ENCODE results near the gene EPAS1. TPM values are rescaled to one million over a fixed set of nuclear protein-coding genes. Genes with fewer than 3 reads are reported as not detected.

The EPAS1 gene
- total RNA-seq, 6 donors from 2014 or later: 440 to 1,878 (median 1,131) TPM

- no peak for DNase-seq
- H3K36me3 ChIP-seq: no peaks in the 10 kb centered on the region
Observed at GRCh38 chr2:46413631-46414030, 116.4 kb downstream of the EPAS1 start.

GRCh38 chr2:46414701-46415100 is 117.5 kb downstream of the EPAS1 start:
- ATAC-seq (ENCODE audit: low FRiP score in 2 of 2): no peak
- no peak for TF ChIP-seq POLR2AphosphoS5 (IDR thresholded peaks at IDR 0.05)
- no peak for TF ChIP-seq POLR2A (IDR thresholded peaks at IDR 0.05)
- TF ChIP-seq EP300 (IDR thresholded peaks at IDR 0.05): no peak
- no peak for TF ChIP-seq CTCF (IDR thresholded peaks at IDR 0.05)
- 87 to 89% methylated on average over 1 of the region's 1 CpG for WGBS, 2 donors

More at GRCh38 chr2:46413631-46414030, 116.4 kb downstream of the EPAS1 start:
- Histone ChIP-seq H3K4me1 (peaks cover 2 to 17% (median 7%) of the 10 kb centered on the region in 4 donors), H3K9me3 (peaks cover 0 to 9% (median 0%) of the 10 kb centered on the region in 4 donors), H3K27ac (no peak overlapping the region), H3K4me3 (no peak overlapping the region), H3K27me3 (no peaks in the 10 kb centered on the region)
- TF ChIP-seq POLR2A (IDR thresholded peaks at IDR 0.05): no peak
- TF ChIP-seq POLR2AphosphoS5 (IDR thresholded peaks at IDR 0.05): no peak
- TF ChIP-seq CTCF (IDR thresholded peaks at IDR 0.05): no peak
- TF ChIP-seq EP300 (IDR thresholded peaks at IDR 0.05): no peak
- no peak for ATAC-seq (ENCODE audit: low FRiP score in 2 of 2)

GRCh38 chr2:46416280-46416679 is 119.1 kb downstream of the EPAS1 start:
- H3K4me3 ChIP-seq: no peak overlapping the region
- no peak for ATAC-seq (ENCODE audit: low FRiP score in 2 of 2)
- no peaks in the 10 kb centered on the region for H3K36me3 ChIP-seq
- no peak overlapping the region for H3K27ac ChIP-seq
- DNase-seq: no peak
- no peaks in the 10 kb centered on the region for H3K4me1 ChIP-seq
- H3K27me3 ChIP-seq: no peaks in the 10 kb centered on the region
- TF ChIP-seq EP300 (IDR thresholded peaks at IDR 0.05) (no peak), CTCF (IDR thresholded peaks at IDR 0.05) (no peak), POLR2A (IDR thresholded peaks at IDR 0.05) (no peak), POLR2AphosphoS5 (IDR thresholded peaks at IDR 0.05) (no peak)
- peaks cover 0 to 9% (median 0%) of the 10 kb centered on the region in 4 donors for H3K9me3 ChIP-seq

More at GRCh38 chr2:46414701-46415100, 117.5 kb downstream of the EPAS1 start:
- peaks cover 0 to 10% (median 2%) of the 10 kb centered on the region in 4 donors for H3K4me1 ChIP-seq
- H3K27me3 ChIP-seq: no peaks in the 10 kb centered on the region
- DNase-seq: no peak
- no peak overlapping the region for H3K27ac ChIP-seq
- H3K36me3 ChIP-seq: no peaks in the 10 kb centered on the region
- no peak overlapping the region for H3K4me3 ChIP-seq
- peaks cover 0 to 9% (median 0%) of the 10 kb centered on the region in 4 donors for H3K9me3 ChIP-seq

GRCh38 chr2:46416739-46417403 is 119.7 kb downstream of the EPAS1 start:
- WGBS, 2 donors: 86 to 87% methylated on average over 4 of the region's 4 CpGs
- TF ChIP-seq POLR2AphosphoS5 (IDR thresholded peaks at IDR 0.05) (no peak), CTCF (IDR thresholded peaks at IDR 0.05) (no peak), POLR2A (IDR thresholded peaks at IDR 0.05) (no peak), EP300 (IDR thresholded peaks at IDR 0.05) (no peak)
- H3K27ac ChIP-seq: no peak overlapping the region
- no peak overlapping the region for H3K4me3 ChIP-seq
- peaks cover 0 to 9% (median 0%) of the 10 kb centered on the region in 4 donors for H3K9me3 ChIP-seq
- no peaks in the 10 kb centered on the region for H3K4me1 ChIP-seq
- DNase-seq (no peak), ATAC-seq (ENCODE audit: low FRiP score in 2 of 2) (no peak)
- no peaks in the 10 kb centered on the region for H3K36me3 ChIP-seq
- H3K27me3 ChIP-seq: no peaks in the 10 kb centered on the region

GRCh38 chr2:46420945-46421344 is 123.7 kb downstream of the EPAS1 start:
- no peak for TF ChIP-seq POLR2A (IDR thresholded peaks at IDR 0.05)
- TF ChIP-seq EP300 (IDR thresholded peaks at IDR 0.05): no peak
- TF ChIP-seq CTCF (IDR thresholded peaks at IDR 0.05): no peak
- no peak for TF ChIP-seq POLR2AphosphoS5 (IDR thresholded peaks at IDR 0.05)
- Histone ChIP-seq H3K27me3 (no peaks in the 10 kb centered on the region), H3K9me3 (peaks cover 0 to 9% (median 0%) of the 10 kb centered on the region in 4 donors), H3K36me3 (no peaks in the 10 kb centered on the region), H3K27ac (no peak overlapping the region), H3K4me1 (no peaks in the 10 kb centered on the region), H3K4me3 (no peak overlapping the region)
- WGBS, 2 donors: 96 to 99% methylated on average over 2 of the region's 2 CpGs
- no peak for ATAC-seq (ENCODE audit: low FRiP score in 2 of 2)
- no peak for DNase-seq
